HG03460 (cell line): Measurements from ENCODE around the gene PPP1R3G.

Experiments
- ATAC-seq: cut with Tn5 transposase; IDR thresholded peaks from one replicate; pipeline ENCODE4 v1.9.1; 2021; ENCODE audit not compliant: unreplicated experiment

Gene PPP1R3G

DNA sequence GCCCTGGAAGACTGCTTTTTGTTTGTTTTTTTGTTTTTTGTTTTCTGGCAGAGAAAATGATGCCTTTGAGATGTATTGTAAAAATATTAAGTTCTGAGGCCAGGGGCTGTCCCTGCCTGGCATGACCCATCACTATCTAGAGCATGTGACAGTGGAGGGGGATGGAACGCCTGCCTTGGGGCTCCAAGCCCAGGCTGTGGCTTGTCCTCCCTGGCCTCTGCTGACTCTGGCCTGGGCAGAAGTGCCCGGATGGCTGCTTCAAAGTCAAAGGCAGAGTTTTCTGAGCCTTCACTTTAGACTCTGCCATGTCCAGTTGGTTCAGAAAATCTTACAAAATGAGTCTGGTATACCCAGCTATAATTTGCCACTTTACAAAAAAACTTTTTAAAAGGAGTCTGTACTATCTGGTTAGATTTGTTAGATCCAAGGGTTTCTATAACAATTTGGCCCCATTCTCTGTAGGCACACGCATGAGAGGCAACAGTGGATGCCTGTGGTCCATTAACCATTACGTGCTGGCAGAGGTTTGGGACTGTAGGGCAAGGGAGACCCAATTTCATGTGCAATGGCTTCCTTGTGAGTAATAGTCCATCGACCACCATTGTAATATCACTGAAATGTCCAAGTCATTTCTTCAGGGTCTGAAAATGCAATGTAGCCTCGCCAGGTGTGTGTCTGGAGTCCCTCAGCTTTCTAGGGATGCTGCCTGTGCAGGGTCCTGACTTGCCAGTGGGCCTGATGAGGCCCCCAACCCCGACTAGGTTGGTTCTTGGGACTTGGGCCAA is 8.3 kb downstream of the PPP1R3G start:
- ATAC-seq, result no peak

DNA sequence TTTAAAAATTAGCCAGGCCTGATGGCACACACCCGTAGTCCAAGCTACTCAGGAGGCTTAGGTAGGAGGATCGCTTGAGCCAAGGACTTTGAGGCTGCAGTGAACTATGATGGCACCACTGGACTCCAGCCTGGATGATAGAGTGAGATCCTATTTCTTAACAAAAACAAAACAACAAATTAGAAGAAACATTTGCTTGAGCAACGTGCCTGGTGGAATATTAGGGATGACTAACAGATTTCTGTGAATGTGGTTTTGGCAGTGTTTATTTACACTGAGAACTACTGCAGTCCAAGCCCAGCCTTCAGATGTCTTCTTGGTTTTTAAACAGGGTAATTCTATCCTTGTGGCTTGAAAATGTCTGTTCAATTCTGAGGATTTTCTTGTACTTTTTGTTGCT is 9.2 kb downstream of the PPP1R3G start:
- no peak for ATAC-seq

DNA sequence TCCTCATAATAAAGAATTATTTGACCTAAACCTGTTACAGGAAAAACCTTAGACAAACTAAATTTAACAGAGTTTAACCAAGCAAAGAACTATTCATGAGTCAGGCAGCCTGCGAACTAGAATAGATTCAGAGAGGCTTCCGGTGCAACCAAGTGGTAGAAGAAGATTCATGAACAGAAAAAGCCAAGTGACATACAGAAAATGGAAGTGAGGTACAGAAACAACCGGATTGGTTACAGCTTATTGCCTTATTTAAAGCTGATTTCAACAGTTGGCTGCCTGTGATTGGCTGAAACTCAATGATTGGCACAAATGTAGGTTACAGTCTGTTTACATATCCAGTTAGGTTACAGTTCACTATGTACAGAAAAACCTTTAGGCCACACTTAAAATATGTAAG is 10.1 kb downstream of the PPP1R3G start:
- peak; percentile 80 for ATAC-seq

DNA sequence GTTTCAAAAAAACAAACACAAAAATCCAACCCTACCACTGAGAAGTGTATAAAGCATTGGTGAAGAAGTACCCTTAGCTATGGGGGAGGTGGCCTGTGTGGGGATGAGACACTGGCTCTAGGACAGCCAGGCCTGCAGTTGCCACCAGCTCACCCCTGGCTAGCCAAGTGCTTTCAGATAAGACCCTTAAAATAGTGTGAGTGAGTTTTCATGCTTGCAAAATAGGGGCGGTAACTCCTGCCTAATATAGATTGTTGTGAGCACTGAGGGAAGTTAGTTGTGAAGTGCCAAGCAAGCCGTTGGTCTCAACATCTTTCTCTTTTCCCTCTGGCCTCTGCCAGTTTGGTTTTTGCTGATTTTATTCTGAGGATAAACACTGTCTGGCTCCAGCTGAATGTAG is 11.3 kb downstream of the PPP1R3G start:
- ATAC-seq, result no peak

DNA sequence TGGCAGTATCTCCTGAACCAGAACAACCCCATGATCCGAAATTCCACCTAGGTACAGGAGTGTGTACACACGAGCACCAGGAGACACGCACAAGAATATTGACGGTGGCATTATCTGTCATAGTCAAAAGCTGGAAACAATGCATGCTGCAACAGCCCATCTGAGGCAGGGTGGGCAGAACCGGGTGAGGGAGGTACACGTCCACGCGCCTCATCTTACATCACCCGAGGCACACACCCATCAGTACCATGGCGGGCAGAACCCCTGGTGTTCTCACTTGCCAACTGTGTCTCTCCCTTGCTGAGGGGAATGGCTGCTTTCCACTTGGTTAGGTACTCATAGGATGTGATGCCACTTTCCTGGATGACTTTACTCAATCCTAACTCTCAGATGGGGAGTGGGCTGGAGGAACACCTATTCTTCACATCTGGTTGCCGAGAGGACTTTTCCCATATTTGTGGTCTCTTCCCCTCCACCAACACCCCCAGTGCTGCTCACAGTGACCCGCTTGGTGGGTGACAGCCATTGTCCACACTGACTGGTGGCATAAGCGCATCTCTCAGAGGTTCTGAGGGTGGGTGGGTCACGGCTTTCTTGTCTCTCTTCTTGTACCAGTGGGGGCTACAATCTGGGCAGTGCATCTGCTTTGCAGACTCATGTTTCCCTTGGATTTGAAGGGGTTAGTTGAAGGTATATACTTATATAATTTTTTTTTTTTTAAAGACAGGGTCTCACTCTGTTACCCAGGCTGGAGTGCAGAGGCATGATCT is 13.5 kb downstream of the PPP1R3G start:
- ATAC-seq, result no peak

DNA sequence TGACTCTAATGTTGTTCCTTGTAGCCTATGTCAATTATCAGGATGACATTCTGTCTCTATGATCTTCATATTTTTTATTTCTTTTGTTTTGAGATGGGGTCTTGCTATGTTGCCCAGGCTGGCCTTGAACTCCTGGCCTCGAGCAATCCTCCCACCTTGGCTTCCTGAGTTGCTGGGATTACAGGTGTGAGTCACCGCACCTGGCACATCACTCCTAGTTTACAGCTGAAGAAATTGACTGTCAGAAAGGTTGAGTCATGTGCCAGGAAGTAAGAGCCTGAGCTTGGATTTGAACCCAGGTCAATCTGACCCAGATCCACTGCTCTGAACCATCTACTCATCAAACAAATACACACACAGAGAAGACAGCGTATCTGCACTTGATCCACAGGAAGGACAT is 14.4 kb downstream of the PPP1R3G start:
- no peak for ATAC-seq

DNA sequence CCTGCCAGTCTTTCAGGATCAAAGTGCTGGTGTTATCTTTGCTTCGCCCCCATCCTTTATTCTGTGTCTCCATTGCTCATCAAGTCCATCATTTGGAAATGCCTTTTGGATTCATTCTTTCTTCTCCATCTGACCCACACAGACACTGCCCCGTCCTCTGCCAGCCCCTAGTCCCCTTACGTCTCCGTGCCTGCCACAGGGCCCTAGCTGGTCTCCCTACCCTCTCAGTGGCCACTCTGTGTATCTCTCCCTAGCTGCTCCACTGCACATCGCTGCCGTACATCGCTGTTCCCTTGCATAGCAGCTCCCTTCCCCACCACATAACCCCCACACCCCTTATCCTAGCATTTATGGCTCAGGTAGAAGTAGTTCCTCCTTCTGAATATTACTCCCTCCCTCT is 15.7 kb downstream of the PPP1R3G start:
- no peak for ATAC-seq

DNA sequence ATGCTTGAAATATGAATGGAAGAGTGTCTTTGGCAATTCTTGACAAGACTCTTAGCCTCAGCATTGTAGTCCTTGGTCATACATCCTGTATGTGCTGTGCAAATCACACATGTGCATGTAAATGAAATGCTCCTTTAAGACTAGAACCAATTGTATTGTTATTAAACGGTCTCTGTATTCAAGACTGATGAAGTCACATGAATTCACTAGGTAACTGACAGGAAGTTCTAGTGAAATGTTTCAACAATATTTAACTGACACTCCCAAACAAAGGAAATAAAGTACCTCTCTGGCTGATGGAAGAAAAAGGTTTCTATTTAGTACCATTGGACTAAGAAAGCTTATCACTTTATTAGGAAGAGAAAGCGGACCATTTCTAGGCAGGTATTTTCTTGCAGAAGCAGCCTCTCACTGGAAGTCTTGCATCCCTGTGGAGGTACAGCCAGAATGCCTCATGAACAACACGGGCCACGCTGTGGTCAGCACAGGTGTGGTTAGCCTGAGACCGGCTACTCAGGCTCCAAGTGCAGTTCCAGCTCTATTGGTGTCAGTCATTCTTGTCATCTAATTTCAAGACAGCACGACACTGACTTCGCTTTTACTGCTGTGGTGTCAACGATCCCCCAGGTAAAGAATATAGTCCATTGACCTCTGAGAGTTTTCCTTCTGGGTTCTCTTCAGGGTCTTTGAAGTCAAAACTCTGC is 17.3 kb downstream of the PPP1R3G start:
- no peak for ATAC-seq

DNA sequence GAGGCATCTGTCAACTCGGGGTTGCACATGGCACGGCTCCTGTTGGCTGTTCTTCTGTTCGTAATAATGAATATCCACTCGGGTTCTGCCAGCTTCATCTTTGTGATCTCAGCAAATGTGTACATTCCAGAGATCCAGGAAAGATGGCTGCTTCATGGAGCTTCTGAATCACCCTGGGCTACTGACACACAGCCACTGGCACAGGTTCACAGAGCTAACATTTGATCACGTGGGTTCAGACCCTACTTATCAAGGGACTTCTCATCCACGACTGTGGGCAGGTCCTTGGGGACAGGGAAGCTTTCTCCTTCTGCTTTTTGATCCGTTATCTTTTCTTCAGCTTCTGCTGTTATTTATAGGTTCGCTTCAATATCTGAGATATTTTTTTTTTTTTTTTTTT is 18.1 kb downstream of the PPP1R3G start:
- ATAC-seq, result no peak

DNA sequence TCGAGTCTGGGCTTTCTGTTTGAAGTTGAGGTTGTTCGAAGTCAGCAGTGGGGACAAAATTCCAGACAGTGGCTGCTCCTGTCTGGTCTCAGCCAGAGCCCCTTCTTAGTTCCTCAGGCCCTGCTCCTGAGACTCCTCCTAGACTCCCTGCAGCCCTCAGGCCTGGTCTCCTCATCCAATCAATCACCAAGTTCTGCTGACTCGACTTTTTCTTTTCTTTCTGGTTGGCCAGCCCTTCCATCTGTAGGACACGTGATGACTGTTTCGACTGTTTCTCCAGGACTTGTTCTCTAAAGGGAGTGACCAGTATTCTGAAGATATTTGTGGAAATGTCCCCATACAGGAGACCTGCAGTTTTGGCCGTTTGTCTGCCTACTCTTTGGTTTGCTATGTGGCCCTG is 19.5 kb downstream of the PPP1R3G start:
- no peak for ATAC-seq

DNA sequence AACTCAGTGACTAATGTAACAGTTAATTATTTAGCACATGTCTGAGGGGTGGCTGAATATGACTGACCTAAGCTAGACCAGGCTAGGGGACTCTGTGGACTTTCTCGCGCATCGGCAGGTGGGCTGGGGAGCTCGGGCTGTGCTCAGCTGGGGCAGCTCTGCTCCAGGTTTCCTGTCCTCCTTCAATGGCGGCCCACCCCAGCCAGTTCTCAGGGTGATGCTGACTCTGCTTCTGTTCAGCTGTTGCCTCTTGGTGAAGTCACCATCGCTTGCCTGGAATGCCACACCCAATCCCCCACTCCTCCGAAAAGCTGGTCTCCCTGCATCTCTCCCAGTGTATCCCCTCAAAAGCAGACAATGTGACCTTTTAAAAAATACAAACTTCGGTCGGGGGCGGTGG is 20.0 kb downstream of the PPP1R3G start:
- ATAC-seq, result no peak

DNA sequence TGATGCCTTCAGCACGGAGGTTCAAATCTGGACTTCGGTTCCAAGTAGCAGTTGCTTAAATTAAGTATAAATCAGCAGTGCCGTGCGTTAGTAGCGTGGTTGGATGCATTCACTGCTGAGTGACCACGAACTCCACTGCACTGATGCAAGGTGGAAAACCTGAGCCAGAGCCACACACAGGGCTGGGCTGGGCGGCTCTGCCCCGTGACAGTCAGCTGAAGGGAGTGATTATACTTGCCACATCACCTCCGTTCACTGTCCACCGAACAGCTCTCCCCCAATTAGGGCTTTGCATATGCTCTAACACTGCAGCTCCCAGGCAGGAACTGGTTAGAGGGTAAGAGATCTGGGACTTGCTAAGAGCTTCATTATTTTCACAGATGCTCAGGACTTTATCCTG is 22.2 kb downstream of the PPP1R3G start:
- ATAC-seq, result no peak

DNA sequence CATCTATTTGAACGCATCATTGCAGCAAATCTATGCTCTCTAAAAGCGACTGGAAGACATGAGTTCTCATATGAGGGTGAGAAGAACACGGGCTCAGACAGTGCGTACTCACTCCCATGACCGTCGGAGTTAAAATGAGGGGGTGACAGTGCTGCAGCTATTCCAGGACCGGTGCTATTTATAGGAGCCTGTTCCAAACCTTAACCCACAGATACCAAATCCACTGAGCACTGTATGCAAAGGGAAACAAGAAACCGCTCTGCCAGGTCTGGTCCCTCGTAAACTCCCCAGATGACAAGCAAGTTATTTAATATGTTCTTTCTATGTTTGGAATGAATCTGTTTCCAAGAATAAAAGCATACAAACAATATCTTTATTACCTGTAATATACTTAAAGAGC is 22.9 kb downstream of the PPP1R3G start:
- no peak for ATAC-seq

DNA sequence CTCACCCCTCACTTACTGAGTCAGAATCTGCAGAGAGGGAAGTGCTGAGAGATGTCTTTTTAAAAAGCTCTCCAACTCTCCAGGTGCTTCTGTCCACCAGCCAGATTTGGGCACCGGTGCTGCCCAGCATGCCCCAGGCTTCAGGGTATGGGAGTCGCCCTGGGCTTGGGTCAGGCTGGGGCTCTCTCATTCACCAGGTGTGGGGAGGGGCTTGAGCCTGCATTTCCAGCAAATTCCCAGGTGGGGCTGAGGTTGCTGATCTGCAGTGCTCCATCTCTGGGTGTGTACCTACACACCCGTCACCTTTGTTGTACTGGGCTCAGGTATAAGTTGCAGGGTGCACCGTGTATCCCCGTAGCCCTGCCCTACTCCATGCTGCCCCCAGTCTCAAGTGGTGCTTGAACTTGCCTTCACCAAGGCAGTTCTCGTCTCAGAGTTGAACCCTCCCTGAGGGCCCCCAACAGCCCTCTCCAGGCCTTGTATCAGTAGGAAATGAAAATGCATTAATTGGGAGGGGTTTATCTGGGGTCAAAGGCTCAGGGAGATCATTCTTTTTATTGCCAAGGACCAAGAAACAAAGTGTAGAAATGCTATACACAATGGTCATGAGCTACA is 23.5 kb downstream of the PPP1R3G start:
- no peak for ATAC-seq

DNA sequence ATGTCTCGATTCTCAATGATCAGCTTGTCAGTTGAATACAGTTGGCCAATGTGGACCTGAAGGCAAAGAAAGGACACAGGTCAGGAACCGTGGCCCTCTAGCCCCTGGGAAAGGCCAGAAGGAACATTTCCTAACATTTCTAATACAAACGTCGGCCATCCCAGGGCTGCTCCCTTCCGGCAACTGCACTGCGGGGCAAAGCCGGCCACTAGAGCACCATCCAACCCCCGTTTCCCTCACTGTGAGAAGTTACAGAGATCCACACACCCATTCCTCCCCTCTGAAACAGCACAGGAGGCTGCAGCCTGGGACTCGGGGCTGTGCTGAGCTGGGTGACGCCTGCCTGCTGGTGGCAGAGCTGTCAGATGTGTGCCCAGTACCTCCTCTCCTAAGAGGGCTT is 24.3 kb downstream of the PPP1R3G start:
- ATAC-seq, result no peak

DNA sequence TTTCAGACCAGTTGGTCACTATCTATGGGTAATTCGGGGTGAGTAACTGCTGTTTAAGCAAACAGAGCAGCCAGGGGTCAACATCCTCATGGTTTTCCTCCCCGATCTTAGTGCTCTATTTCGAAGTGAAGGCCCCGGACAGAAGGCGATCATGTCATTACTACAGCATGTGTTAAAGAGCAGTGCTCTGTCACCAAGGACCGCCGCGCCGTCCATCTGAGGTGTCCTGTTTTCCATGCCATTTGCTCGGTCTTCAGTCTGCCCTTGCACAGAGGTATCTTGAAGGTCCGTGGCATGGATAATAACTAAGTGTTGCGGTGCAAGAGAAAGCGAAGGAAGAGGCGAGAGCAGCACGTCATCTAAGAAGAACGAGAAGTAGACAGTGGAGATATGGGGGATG is 25.1 kb downstream of the PPP1R3G start:
- ATAC-seq, result no peak

DNA sequence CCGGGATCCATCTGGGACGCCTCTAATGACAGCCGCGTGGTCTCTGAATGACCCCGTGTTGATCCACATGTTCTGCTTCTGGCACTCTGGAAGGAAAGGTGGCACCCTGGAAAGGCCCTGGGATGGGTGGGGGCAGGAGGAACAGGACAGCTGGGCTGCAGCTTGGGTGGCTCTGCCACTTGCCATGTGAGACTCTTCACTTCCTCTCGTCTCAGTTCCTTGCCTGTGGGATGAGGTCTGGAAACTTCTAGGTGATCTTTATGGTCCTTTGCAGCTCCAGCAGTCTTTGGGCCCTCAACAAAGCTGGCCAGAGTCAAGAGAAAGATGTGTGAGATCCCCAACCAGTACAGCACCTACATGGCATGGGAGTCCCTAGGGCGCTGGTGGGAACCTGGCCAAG is 26.5 kb downstream of the PPP1R3G start:
- ATAC-seq, result no peak

DNA sequence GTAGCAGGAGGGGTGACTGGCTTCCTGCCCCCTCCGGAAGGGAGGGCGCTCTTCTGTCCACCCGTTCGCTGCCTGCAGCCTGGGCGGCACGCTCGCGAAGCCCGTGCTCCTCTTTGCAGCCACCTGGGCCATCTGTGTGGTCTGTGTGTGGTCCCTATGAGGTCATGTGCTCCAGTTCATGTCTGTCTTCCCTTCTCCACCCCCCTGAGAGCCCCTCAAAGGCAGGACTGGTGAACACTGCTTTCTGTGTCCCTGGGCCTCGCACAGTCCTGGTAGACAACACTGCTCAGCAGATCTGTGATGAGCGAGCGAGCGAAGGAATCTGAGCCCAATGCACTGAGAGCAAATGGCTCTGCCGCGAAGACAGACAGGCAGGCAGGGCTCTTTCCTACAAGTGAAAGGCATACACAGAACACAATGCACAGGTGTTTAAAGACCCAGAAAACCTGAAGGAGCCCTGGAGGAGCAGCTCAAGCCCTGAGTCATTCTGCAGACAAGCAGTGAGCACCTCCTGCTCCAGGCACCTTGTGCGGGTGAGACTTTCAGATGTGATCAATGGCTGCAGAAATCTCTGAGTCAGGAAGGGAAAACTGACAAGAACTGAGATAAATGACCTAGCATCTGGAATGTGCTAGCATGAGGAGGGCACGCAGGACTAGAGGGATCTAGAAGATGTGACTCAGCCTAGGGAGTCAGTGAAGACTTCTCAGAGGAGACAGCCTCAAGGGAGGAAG is 27.1 kb downstream of the PPP1R3G start:
- no peak for ATAC-seq

DNA sequence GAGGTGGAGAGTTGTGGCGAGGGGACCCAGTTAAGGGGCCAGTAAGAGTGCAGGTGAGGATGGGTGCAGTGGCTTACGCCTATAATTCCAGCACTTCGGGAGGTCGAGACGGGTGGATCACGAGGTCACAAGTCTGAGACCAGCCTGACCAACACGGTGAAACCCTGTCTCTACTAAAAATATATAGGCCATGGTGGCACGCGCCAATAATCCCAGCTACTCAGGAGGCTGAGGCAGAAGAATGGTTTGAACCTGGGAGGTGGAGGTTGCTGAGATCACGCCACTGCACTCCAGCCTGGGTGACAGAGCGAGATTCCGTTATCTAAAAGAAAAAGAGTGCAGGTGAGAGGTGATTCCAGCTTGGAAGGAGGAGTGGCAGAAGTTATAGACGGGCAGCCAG is 28.0 kb downstream of the PPP1R3G start:
- ATAC-seq, result no peak

DNA sequence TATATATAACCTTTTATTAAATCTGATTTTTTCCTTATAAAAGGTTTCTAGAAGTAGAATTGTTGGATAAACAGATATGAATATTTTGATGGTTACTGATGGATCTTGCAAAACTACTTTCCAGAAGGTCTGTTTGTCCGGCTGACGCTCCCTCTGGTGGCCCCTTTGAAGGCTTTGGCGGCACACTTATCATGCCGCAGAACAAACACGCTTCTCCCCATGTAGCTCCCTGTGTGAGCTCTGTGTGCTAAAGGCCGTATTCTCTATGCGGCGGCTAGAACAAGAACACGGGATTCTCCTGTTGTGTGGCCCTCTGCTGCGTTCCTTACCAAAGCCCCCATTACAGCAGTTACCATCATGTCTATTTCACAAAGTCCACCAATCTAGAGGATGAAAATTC is 30.0 kb downstream of the PPP1R3G start:
- ATAC-seq, result no peak
